Activated CD8-positive, alpha-beta T cell treated with anti-CD3 and anti-CD28 coated beads, Interleukin-2, amount 10 ng/mL, durations not matched to agents 7 days and 5 days (primary cell): ENCODE measurements around the gene PID1. TPM values are rescaled to one million over a fixed set of nuclear protein-coding genes. Genes with fewer than 3 reads are reported as not detected.

ENCODE experiments used
- ATAC-seq: fragments of 150-1000 bp; cut with Tn5 transposase; one replicate; pipeline ENCODE4 v1.10.0; 2021; ENCODE audit warnings: moderate library complexity
- CTCF ChIA-PET: fragments of 350-600 bp; sonication (Branson Sonifier 250); formaldehyde crosslinking; loops from one replicate; lab custom pipeline; 2021; ENCODE audit warnings: antibody characterized with exemption; lab: Charles Lee
- POLR2A ChIA-PET: fragments of 350-600 bp; sonication (Branson Sonifier 250); formaldehyde crosslinking; loops from one replicate; lab custom pipeline; 2021; ENCODE audit warnings: antibody characterized with exemption; lab: Charles Lee
- DNase-seq: peaks from one replicate; pipeline ENCODE4 v3.0.0-alpha.2; 2020
- H3K27ac Mint-ChIP-seq: one replicate; pipeline ENCODE4 v1.8.0; 2021; ENCODE audit warnings: mild to moderate bottlenecking, mixed read lengths
- H3K27me3 Mint-ChIP-seq: one replicate; pipeline ENCODE4 v1.8.0; 2021; ENCODE audit warnings: low read depth, mixed read lengths
- H3K36me3 Mint-ChIP-seq: one replicate; pipeline ENCODE4 v1.8.0; 2021; ENCODE audit warnings: low read depth, mixed read lengths
- H3K4me1 Mint-ChIP-seq: one replicate; pipeline ENCODE4 v1.8.0; 2021; ENCODE audit warnings: low read depth, mixed read lengths
- H3K4me3 Mint-ChIP-seq: one replicate; pipeline ENCODE4 v1.8.0; 2021; ENCODE audit warnings: mild to moderate bottlenecking, mixed read lengths
- H3K9me3 Mint-ChIP-seq: one replicate; pipeline ENCODE4 v1.8.0; 2022; ENCODE audit warnings: mixed read lengths; ENCODE audit not compliant: insufficient read depth
- total RNA-seq, 2 experiments: library from RNA; stranded (reverse); gene quantifications; one replicate each; pipeline ENCODE4 v1.2.3, GENCODE V29; 2021

Gene PID1
- total RNA-seq, 2 experiments from 2014 or later, result not detected

DNA sequence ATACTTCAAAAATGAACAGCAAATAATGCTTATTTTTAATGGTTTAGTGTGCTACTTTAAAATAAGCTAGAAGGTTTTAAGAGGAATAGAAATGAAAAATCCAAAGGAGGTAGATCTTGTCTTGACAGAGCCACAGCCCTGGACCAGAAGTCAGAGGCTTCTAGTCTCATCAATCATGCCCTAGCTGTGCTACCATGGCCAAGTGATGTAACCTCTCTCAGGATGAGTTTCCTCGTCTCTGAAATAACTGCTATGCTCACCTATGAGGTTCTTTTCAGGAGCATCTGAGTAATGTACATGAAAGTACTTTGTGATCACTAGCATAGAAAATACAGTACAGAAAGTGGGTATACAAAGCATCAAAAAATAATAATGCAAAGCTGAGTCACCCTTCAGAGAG lies 248.4 kb downstream of the PID1 start:
- ChIA-PET CTCF (no interaction called here), POLR2A (no interaction called here)
- DNase-seq (no peak), ATAC-seq (no peak)
- Mint-ChIP-seq H3K4me3 (no peak overlapping the region), H3K4me1 (no peaks in the 10 kb centered on the region), H3K36me3 (no peaks in the 10 kb centered on the region), H3K27ac (no peak overlapping the region), H3K9me3 (peaks cover 11% of the 10 kb centered on the region), H3K27me3 (no peaks in the 10 kb centered on the region)

DNA sequence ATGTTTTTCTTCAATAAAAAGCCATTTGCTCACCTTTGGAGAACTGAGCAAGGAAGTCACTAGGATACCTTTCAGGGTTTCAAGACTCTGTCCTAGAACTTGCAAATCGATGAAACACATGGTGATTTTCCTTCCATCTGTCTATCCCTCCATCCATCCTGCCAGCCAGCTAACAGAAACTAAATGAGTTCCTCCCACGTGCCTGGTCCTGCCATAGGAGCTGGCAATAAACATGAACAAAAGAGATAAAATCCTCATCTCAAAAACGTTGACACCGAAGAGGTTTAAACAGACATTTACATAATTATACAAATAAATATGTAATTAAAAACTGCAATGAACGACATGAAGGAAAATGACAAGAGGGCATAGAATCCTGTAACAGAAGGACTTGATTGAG lies 249.0 kb downstream of the PID1 start:
- no peaks in the 10 kb centered on the region for H3K36me3 Mint-ChIP-seq
- CTCF ChIA-PET, result no interaction called here
- no peaks in the 10 kb centered on the region for H3K4me1 Mint-ChIP-seq
- no peak overlapping the region for H3K27ac Mint-ChIP-seq
- peaks cover 11% of the 10 kb centered on the region for H3K9me3 Mint-ChIP-seq
- ATAC-seq (no peak), DNase-seq (no peak)
- H3K4me3 Mint-ChIP-seq, result no peak overlapping the region
- H3K27me3 Mint-ChIP-seq, result no peaks in the 10 kb centered on the region
- POLR2A ChIA-PET, result no interaction called here

DNA sequence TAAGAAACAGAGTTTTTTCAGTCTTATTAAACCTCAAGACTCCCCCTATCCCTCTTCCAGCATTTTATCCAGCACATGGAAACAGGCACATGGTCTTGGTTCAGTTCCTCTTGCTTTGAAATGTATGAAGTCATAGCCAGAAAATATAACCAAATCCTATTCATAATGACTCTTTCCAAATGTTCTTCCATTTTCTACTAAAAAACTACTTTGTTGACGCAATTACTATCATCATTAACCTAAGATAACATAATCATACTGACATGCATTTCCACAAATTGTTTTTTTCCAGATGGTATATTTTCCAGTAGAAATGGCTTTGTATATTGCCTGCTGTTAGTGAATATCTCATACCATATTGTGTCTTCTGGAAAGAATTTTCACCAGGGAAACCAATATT lies 261.3 kb downstream of the PID1 start:
- Mint-ChIP-seq H3K9me3 (peaks cover 5% of the 10 kb centered on the region), H3K27ac (no peak overlapping the region), H3K27me3 (no peaks in the 10 kb centered on the region), H3K4me1 (no peaks in the 10 kb centered on the region), H3K4me3 (no peak overlapping the region), H3K36me3 (no peaks in the 10 kb centered on the region)
- ATAC-seq, result no peak
- DNase-seq, result no peak
- CTCF ChIA-PET, result no interaction called here
- POLR2A ChIA-PET, result no interaction called here

DNA sequence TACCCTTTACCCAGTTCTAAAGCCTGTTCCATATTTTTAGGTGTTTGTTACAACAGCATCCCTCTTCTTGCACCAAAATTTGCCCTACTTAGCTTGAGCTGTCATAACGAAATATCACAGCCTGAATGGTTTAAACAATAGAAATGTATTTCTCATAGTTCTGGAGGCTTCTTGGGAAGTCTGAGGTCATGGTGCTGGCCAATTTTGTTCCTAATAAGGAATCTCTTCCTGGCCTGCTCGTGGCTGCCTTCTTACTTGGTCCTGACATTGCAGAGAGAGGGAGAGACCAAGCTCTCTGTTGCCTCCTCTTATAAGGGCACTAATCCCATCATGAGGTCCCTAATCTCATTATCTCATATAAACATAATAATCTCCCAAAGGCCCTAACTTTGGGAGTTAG lies 267.8 kb downstream of the PID1 start:
- no peaks in the 10 kb centered on the region for H3K4me1 Mint-ChIP-seq
- ChIA-PET POLR2A (no interaction called here), CTCF (no interaction called here)

DNA sequence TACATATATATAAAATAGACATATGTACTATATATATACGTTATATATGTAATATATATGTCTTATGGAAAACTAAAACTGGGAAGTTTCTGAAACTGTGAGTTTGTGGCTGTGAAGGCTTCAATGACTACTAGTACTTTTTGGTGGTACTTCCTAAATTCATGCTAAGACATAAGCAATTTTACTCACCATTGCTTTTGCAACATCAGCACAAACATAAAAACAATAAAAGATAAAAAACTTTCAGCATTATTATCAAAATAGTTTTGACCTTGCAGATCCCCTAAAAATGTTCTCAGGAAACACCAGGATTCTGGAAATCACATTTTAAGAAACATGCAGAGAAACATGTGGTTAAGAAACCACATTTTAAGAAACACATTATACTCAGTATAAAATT lies 269.9 kb downstream of the PID1 start:
- Mint-ChIP-seq H3K9me3 (peaks cover 10% of the 10 kb centered on the region), H3K4me1 (no peaks in the 10 kb centered on the region), H3K4me3 (no peak overlapping the region), H3K36me3 (no peaks in the 10 kb centered on the region), H3K27me3 (no peaks in the 10 kb centered on the region), H3K27ac (no peak overlapping the region)
- DNase-seq (no peak), ATAC-seq (no peak)
- CTCF ChIA-PET, result no interaction called here
- POLR2A ChIA-PET, result no interaction called here

More for the DNA sequence above, 267.8 kb downstream of the PID1 start:
- DNase-seq (no peak), ATAC-seq (no peak)
- no peak overlapping the region for H3K27ac Mint-ChIP-seq
- H3K9me3 Mint-ChIP-seq, result peaks cover 14% of the 10 kb centered on the region
- H3K36me3 Mint-ChIP-seq, result no peaks in the 10 kb centered on the region
- no peaks in the 10 kb centered on the region for H3K27me3 Mint-ChIP-seq
- no peak overlapping the region for H3K4me3 Mint-ChIP-seq

DNA sequence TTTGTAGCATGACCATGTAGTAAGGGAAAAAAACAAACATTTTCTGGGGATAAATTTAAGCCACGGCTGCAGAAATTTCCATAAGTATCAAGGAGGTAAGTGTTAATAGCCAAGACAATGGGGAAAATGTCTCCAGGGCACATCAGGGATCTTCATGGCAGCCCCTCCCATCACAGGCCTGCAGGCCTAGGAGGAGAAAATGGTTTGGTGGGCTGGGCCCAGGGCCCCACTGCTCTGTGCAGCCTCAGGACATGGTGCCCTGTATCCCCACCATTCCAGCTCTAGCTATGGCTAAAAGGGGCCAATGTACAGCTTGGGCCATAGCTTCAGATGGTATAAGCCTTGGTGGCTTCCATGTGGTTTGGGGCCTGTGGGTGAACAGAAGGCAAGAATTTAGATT lies 271.8 kb downstream of the PID1 start:
- no peak overlapping the region for H3K4me3 Mint-ChIP-seq
- no peak overlapping the region for H3K27ac Mint-ChIP-seq

DNA sequence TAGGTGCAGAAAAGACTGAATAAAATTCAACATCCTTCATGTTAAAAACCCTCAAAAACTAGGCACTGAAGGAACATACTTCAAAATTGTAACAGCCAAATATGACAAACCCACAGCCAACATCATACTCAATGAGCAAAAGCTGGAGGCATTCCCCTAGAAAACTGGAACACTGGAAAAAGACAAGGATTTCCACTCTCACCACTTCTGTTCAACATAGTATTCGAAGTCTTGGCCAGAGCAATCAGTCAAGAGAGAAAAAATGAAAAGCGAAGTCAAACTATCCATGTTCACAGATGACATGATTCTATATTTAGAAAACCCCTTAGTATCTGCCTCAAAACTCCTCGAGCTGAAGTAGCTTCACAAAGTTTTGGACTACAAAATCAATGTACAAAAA lies 282.3 kb downstream of the PID1 start:
- no peak overlapping the region for H3K4me3 Mint-ChIP-seq
- H3K9me3 Mint-ChIP-seq, result peaks cover 5% of the 10 kb centered on the region
- H3K27ac Mint-ChIP-seq, result no peak overlapping the region
- no peaks in the 10 kb centered on the region for H3K36me3 Mint-ChIP-seq
- ChIA-PET POLR2A (no interaction called here), CTCF (no interaction called here)
- H3K4me1 Mint-ChIP-seq, result no peaks in the 10 kb centered on the region
- ATAC-seq (no peak), DNase-seq (no peak)
- H3K27me3 Mint-ChIP-seq, result no peaks in the 10 kb centered on the region

More for the DNA sequence above, 271.8 kb downstream of the PID1 start:
- ATAC-seq, result no peak
- no peak for DNase-seq
- Mint-ChIP-seq H3K4me1 (no peaks in the 10 kb centered on the region), H3K36me3 (no peaks in the 10 kb centered on the region), H3K27me3 (no peaks in the 10 kb centered on the region), H3K9me3 (peaks cover 14% of the 10 kb centered on the region)
- CTCF ChIA-PET, result no interaction called here
- POLR2A ChIA-PET, result no interaction called here

DNA sequence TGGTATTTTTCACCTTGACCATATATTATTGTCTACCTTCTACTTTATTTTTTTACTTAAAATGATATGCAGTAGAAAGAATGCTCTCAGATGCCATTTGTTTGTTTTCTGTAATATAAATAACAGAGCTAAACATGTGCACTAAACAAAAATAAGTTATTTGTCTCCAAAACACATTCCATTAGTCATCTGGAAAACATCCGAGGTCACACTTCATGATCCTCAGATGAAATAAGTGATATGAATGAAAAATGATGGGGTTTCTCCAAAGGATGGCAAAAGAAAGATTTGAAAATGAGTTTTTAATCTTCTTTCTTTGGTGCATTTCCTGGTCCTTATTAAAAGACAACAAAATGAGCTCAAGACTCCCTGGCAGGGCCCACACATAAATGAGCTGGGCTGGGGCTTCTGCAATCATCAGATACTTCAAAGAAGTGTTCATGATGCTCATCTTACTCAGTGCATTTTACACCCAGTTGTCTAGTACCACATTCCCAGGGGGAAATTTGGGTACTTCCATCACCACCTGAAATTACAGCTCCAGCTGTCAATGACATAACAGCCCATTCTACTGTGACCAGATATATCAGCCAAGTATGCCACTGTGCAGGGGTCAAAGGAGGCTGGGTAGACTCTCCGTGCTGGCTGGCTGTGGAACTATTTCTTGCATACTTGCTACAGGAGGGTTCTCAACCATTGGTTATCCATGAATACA lies 283.5 kb downstream of the PID1 start:
- no peaks in the 10 kb centered on the region for H3K36me3 Mint-ChIP-seq
- ChIA-PET POLR2A (interaction anchor here (0.6 kb wide), 1 partner anchor 27 kb away, joined by 4 read pairs; no protein-coding TSS in a partner anchor), CTCF (no interaction called here)
- no peak overlapping the region for H3K27ac Mint-ChIP-seq
- H3K4me1 Mint-ChIP-seq, result no peaks in the 10 kb centered on the region
- no peak overlapping the region for H3K4me3 Mint-ChIP-seq
- ATAC-seq (no peak), DNase-seq (no peak)
- H3K9me3 Mint-ChIP-seq, result no peaks in the 10 kb centered on the region
- H3K27me3 Mint-ChIP-seq, result no peaks in the 10 kb centered on the region

DNA sequence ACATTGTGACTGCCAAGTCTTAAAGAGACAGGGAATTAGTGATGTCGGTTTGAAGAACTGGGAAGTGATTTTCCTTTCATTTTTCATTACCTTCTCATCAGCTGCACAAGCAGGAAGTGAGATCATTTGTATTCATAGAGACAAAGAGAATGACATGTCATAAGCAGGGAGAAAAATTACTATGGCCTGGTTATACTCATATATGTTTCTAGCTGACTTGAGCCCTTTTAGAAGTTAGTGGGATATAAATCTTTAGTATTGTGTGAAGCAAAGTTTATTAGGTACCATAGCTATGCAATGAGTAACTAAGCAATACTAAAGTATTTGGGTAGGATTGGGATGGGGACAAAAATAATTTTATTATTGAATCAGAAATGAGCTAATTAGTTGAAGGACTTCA lies 284.1 kb downstream of the PID1 start:
- no peaks in the 10 kb centered on the region for H3K27me3 Mint-ChIP-seq
- ChIA-PET CTCF (no interaction called here), POLR2A (interaction anchor here (0.6 kb wide), 1 partner anchor 28 kb away, joined by 4 read pairs; no protein-coding TSS in a partner anchor)
- peaks cover under 1% of the 10 kb centered on the region for H3K9me3 Mint-ChIP-seq
- no peak for ATAC-seq
- no peaks in the 10 kb centered on the region for H3K36me3 Mint-ChIP-seq
- no peak for DNase-seq
- no peak overlapping the region for H3K27ac Mint-ChIP-seq
- no peak overlapping the region for H3K4me3 Mint-ChIP-seq
- H3K4me1 Mint-ChIP-seq, result no peaks in the 10 kb centered on the region

DNA sequence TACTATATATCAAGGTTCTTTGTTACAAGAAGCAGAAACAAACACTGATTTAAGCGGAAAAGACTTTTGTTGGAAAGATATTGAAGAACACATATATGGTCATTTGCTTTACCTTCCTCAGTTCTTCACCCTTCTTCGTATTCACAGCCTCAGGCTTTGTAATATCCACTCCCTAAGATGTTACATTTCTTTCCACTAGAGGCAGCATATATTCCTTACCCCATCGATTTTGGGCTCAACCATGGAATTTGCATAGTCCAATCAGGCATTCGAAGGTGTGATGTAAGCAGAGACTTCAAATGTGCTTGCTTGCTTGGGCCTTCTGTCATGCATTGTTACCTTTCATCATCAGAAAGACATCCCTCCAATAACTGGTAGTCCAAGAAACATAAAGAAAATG lies 287.4 kb downstream of the PID1 start:
- Mint-ChIP-seq H3K36me3 (no peaks in the 10 kb centered on the region), H3K4me1 (no peaks in the 10 kb centered on the region), H3K27ac (no peak overlapping the region), H3K27me3 (no peaks in the 10 kb centered on the region), H3K9me3 (peaks cover 14% of the 10 kb centered on the region), H3K4me3 (no peak overlapping the region)
- DNase-seq (no peak), ATAC-seq (no peak)
- ChIA-PET CTCF (no interaction called here), POLR2A (no interaction called here)

DNA sequence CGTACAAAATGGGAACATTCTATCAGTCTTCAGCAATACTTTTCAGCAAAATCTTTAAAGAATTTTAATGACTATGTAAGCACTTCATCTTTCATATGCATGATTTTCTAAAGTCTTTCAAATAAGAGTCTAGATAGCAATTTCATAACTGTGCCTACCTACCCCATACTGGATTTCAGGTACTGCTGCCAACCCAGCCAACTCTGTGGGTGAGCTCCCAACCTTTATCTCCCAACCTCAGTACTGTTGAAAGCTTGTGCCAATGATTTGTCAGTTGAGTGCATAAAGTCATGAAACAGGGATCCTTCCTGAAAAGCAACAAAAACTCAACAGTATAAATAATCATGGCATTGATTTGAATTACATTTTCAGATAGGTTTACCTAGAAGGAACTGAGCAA lies 296.9 kb downstream of the PID1 start:
- H3K4me3 Mint-ChIP-seq, result no peak overlapping the region
- no peaks in the 10 kb centered on the region for H3K27me3 Mint-ChIP-seq
- ChIA-PET CTCF (no interaction called here), POLR2A (no interaction called here)
- H3K27ac Mint-ChIP-seq, result no peak overlapping the region
- no peak for DNase-seq
- ATAC-seq, result no peak
- H3K36me3 Mint-ChIP-seq, result no peaks in the 10 kb centered on the region
- no peaks in the 10 kb centered on the region for H3K9me3 Mint-ChIP-seq
- no peaks in the 10 kb centered on the region for H3K4me1 Mint-ChIP-seq
